GM23338 (cell line): ENCODE data around the gene TARP.
A peak's percentile ranks its signal among the peaks of the same experiment; 100 is the strongest.

ENCODE experiments used
- ATAC-seq: fragments of 200-7000 bp; cut with Tn5 transposase; 3 replicates; pipeline ENCODE4 v1.9.1; 2020
- DNase-seq: peaks from one replicate; pipeline ENCODE4 v3.0.0-alpha.2; 2015; ENCODE audit warnings: low spot score
- H2AFZ ChIP-seq: fragments of 200-600 bp; sonication (generic); 2 replicates; pipeline ENCODE4 v1.8.0; 2016; ENCODE audit warnings: antibody characterized with exemption, mild to moderate bottlenecking, moderate library complexity
- H3F3A ChIP-seq: fragments of 200-600 bp; sonication (generic); replicated peaks from 2 replicates; pipeline ENCODE4 v1.8.0; 2017; ENCODE audit warnings: antibody characterized with exemption, mixed run types, low read depth
- H3K27ac ChIP-seq: fragments of 200-600 bp; sonication (generic); 2 replicates; pipeline ENCODE4 v1.6.1; 2016; ENCODE audit warnings: low read depth
- H3K27me3 ChIP-seq: fragments of 200-600 bp; sonication (generic); 2 replicates; pipeline ENCODE4 v1.8.0; 2016; ENCODE audit warnings: mild to moderate bottlenecking, mixed run types, moderate library complexity; ENCODE audit not compliant: insufficient read depth
- H3K36me3 ChIP-seq: fragments of 200-600 bp; sonication (generic); 2 replicates; pipeline ENCODE4 v1.8.0; 2016; ENCODE audit warnings: mild to moderate bottlenecking; ENCODE audit not compliant: insufficient read depth
- H3K4me1 ChIP-seq: fragments of 200-600 bp; sonication (generic); 2 replicates; pipeline ENCODE4 v1.8.0; 2016; ENCODE audit warnings: mild to moderate bottlenecking, moderate library complexity; ENCODE audit not compliant: insufficient read depth
- H3K4me2 ChIP-seq: fragments of 200-600 bp; sonication (generic); 2 replicates; pipeline ENCODE4 v1.7.1; 2017; ENCODE audit warnings: mixed run types
- H3K4me3 ChIP-seq: fragments of 200-600 bp; sonication (generic); 2 replicates; pipeline ENCODE4 v1.6.1; 2016; ENCODE audit warnings: mixed run types
- H3K79me2 ChIP-seq: fragments of 200-600 bp; sonication (generic); replicated peaks from 2 replicates; pipeline ENCODE4 v1.8.0; 2017; ENCODE audit warnings: mild to moderate bottlenecking; ENCODE audit not compliant: insufficient read depth
- H3K9me2 ChIP-seq: fragments of 200-600 bp; sonication (generic); 2 replicates; pipeline ENCODE4 v1.8.0; 2017; ENCODE audit not compliant: insufficient read depth
- H4K20me1 ChIP-seq: fragments of 200-600 bp; sonication (generic); replicated peaks from 2 replicates; pipeline ENCODE4 v1.8.0; 2017; ENCODE audit warnings: mild to moderate bottlenecking; ENCODE audit not compliant: insufficient read depth
- H3K27ac Mint-ChIP-seq: 2 replicates; pipeline ENCODE4 v1.8.0; 2020; ENCODE audit warnings: inconsistent platforms, mild to moderate bottlenecking, moderate library complexity, mixed read lengths
- H3K27me3 Mint-ChIP-seq: 3 replicates; pipeline ENCODE4 v1.8.0; 2022; ENCODE audit warnings: low read depth, mild to moderate bottlenecking, moderate library complexity, mixed read lengths, inconsistent platforms; ENCODE audit not compliant: insufficient read depth, poor library complexity
- H3K36me3 Mint-ChIP-seq: 3 replicates; pipeline ENCODE4 v1.8.0; 2021; ENCODE audit warnings: low read depth, mild to moderate bottlenecking, inconsistent platforms, moderate library complexity, mixed read lengths
- H3K4me1 Mint-ChIP-seq: 3 replicates; pipeline ENCODE4 v1.8.0; 2020; ENCODE audit warnings: mild to moderate bottlenecking, inconsistent platforms, mixed read lengths
- H3K4me3 Mint-ChIP-seq: 3 replicates; pipeline ENCODE4 v1.8.0; 2021; ENCODE audit warnings: moderate library complexity, mild to moderate bottlenecking, inconsistent platforms, mixed read lengths
- H3K9me3 Mint-ChIP-seq: 3 replicates; pipeline ENCODE4 v1.8.0; 2020; ENCODE audit warnings: moderate library complexity, mild to moderate bottlenecking, inconsistent platforms, mixed read lengths
- CTCF ChIP-seq, 2 experiments: fragments of 200-600 bp in 1 of 2; sonication (generic) in 1 of 2; conservative IDR thresholded peaks; 2 replicates each; pipeline versions ENCODE4 v1.5.1 to v1.6.1; 2016 to 2017; ENCODE audit warnings: antibody characterized with exemption in 2 of 2, low read depth in 2 of 2, mild to moderate bottlenecking in 2 of 2, moderate library complexity in 1 of 2
- ZNF331 ChIP-seq: fragments of 250-450 bp; sonication (Bioruptor Pico); IDR thresholded peaks from 2 replicates; pipeline ENCODE4 v1.5.0; 2020; ENCODE audit warnings: low read depth, mild to moderate bottlenecking, moderate library complexity
- ZNF462 ChIP-seq: fragments of 250-450 bp; sonication (Bioruptor Pico); IDR thresholded peaks from 2 replicates; pipeline ENCODE4 v1.5.0; 2020; ENCODE audit warnings: mild to moderate bottlenecking, moderate library complexity

TARP gene

DNA sequence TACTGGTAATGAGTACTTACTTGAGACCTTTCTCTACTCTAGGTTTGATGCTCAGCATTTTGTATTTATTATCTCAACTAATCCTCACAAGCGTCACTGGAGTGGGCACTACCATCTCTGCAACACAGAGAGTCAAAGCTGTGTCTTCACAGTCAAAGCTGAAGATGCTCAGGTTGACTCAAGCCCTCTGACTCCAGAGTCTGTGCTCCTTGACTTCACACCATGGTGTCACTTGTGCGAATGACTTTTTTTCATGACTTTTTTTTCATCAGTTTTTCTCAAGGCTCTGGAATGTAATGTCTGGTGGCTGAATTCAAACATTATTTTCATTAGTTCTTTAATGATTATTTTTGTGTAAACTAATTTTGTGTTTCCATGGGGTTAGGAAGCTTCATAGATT lies 30.4 kb upstream of the TARP start (continued):
- no peak for TF ChIP-seq ZNF462 (CRISPR knock-in tag)

DNA sequence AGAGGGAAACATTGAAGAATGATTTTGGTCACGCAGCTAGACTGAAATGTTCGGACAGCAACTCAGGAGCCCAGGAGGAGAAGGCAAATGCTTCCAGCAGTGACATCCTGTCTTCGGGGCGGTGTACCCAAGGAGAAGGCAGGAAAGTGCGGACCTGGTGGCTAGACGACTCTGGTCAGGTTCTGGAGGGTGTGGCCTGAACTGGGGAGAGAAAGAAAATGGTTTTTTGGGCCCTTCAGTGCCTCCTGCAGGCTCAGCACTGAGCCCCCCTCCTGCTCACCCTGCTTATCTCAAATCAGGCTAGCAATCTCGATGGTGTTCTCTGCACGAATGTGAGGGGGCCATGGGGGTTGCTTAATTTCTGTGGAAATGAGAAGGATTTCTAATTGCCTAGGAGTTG lies 26.7 kb upstream of the TARP start:
- no peak overlapping the region for H3K4me3 ChIP-seq
- no peak overlapping the region for H3K4me3 Mint-ChIP-seq
- no peaks in the 10 kb centered on the region; the same call in 2 of the 3 replicates for H3K4me1 Mint-ChIP-seq
- no peak overlapping the region for H3K27ac ChIP-seq
- TF ChIP-seq CTCF (conservative IDR thresholded peaks at IDR 0.05; ENCODE audit: low read depth in 2 of 2): peak in 1 of 2 experiments; percentile 9; a peak in 1 of 4 replicates
- no peak for TF ChIP-seq ZNF331 (CRISPR knock-in tag)
- H3K9me2 ChIP-seq: no peaks in the 10 kb centered on the region
- DNase-seq (peak; percentile 36), ATAC-seq (peak; percentile 71)
- H3K27me3 Mint-ChIP-seq: peaks cover 2% of the 10 kb centered on the region
- no peaks in the 10 kb centered on the region for H3K27me3 ChIP-seq
- no peaks in the 10 kb centered on the region for H3K9me3 Mint-ChIP-seq
- no peaks in the 10 kb centered on the region for H3K36me3 Mint-ChIP-seq
- H3F3A ChIP-seq: no peaks in the 10 kb centered on the region
- no peaks in the 10 kb centered on the region for H4K20me1 ChIP-seq
- no peak overlapping the region for H3K4me2 ChIP-seq
- no peaks in the 10 kb centered on the region for H3K79me2 ChIP-seq
- no peaks in the 10 kb centered on the region; the same call in 1 of the 2 replicates for H3K4me1 ChIP-seq
- H2AFZ ChIP-seq: peak overlapping the region; percentile 74; the same call in 1 of the 2 replicates
- H3K36me3 ChIP-seq: no peaks in the 10 kb centered on the region
- no peak overlapping the region for H3K27ac Mint-ChIP-seq
